Prostate gland (tissue), 2 donors: ENCODE data around the gene SIRT3. TPM values are rescaled to one million over a fixed set of nuclear protein-coding genes. Genes with fewer than 3 reads are reported as not detected.

Source experiments
- DNase-seq: peaks from one replicate; pipeline ENCODE4 v3.0.0-alpha.2; 2019; ENCODE audit warnings: low spot score
- H3K27ac ChIP-seq, 2 donors: fragments of 200-600 bp; sonication (generic); 2 replicates each; pipeline ENCODE4 v1.5.1; 2017 to 2019
- H3K27me3 ChIP-seq: fragments of 200-600 bp; sonication (generic); replicated peaks from 2 replicates; pipeline ENCODE4 v1.5.1; 2019; ENCODE audit not compliant: insufficient read depth
- H3K36me3 ChIP-seq, 2 donors: fragments of 200-600 bp; sonication (generic); 1 replicate in 1 of 2; 2 replicates in 1 of 2; pipeline versions ENCODE4 v1.5.1 to v1.8.1; 2017 to 2019
- H3K4me1 ChIP-seq: fragments of 200-600 bp; sonication (generic); replicated peaks from 2 replicates; pipeline ENCODE4 v1.5.1; 2019
- H3K4me3 ChIP-seq, 2 donors: fragments of 200-600 bp; sonication (generic); 2 replicates each; pipeline ENCODE4 v1.5.1; 2017 to 2019
- H3K9me3 ChIP-seq: fragments of 200-600 bp; sonication (generic); 2 replicates; pipeline ENCODE4 v1.5.1; 2017
- POLR2A ChIP-seq: fragments of 450-650 bp; IDR thresholded peaks from one replicate; pipeline ENCODE4 v1.6.1; 2016; ENCODE audit warnings: antibody characterized with exemption, mild to moderate bottlenecking
- POLR2AphosphoS5 ChIP-seq: sonication (generic); formaldehyde crosslinking; IDR thresholded peaks from one replicate; pipeline ENCODE4 v1.6.1; 2017; ENCODE audit warnings: antibody characterized with exemption
- WGBS: methylation state at CpG from one replicate; pipeline ENCODE4 v1.1.5; 2018; 5-methylcytosine and 5-hydroxymethylcytosine counted together
- intact Hi-C: fragments of 100-400 bp; cut with DNase I; formaldehyde crosslinking; loops from one replicate; pipeline ENCODE4 v1.14.2; 2022
- total RNA-seq, 2 donors: library from RNA; depleted of rRNA; stranded (reverse); fragments of >200 nt; gene quantifications; one replicate each; pipeline ENCODE4 v1.1.0, GENCODE V29; 2016
- TF ChIP-seq, protein P1 (sequence below), 4 experiments: fragments of 200-600 bp in 2 of 4; fragments of 450-650 bp in 2 of 4; sonication (generic) in 2 of 4; IDR thresholded peaks; 1 replicate in 3 of 4; 2 replicates in 1 of 4; pipeline ENCODE4 v1.5.1; 2016 to 2019; ENCODE audit warnings: antibody characterized with exemption in 4 of 4, mild to moderate bottlenecking in 2 of 4, moderate library complexity in 2 of 4

Gene SIRT3
- total RNA-seq, 2 donors from 2014 or later, result 21.5 to 32.5 TPM

DNA sequence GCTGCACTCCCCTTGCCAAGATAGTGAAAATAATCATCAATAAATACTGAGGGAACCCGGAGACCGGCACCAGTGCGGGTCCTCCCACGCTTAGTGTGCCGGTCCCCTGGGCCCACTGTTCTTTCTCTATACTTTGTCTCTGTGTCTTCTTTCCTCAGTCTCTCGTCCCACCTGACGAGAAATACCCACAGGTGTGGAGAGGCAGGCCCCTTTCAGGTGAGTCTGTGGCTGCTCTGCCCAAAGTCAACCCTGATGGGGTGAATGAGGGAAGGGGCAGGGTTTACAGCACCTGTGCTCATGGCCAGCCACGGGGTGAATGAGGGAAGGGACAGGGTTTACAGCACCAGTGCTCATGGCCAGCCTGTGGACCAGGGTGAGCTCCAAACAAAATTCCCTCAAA lies 33.7 kb downstream of the SIRT3 start:
- DNase-seq, result no peak
- intact Hi-C loops, result loop anchor here (5.0 kb wide), 1 partner anchor 155 kb away; no protein-coding TSS in a partner anchor
- no peak overlapping the region for H3K27ac ChIP-seq
- 80% methylated on average over 8 of the region's 8 CpGs for WGBS
- peaks cover 0 to 6% of the 10 kb centered on the region in 2 donors for H3K36me3 ChIP-seq
- no peak overlapping the region for H3K4me3 ChIP-seq
- TF ChIP-seq POLR2AphosphoS5 (no peak), POLR2A (no peak)
- TF ChIP-seq, protein P1, sequence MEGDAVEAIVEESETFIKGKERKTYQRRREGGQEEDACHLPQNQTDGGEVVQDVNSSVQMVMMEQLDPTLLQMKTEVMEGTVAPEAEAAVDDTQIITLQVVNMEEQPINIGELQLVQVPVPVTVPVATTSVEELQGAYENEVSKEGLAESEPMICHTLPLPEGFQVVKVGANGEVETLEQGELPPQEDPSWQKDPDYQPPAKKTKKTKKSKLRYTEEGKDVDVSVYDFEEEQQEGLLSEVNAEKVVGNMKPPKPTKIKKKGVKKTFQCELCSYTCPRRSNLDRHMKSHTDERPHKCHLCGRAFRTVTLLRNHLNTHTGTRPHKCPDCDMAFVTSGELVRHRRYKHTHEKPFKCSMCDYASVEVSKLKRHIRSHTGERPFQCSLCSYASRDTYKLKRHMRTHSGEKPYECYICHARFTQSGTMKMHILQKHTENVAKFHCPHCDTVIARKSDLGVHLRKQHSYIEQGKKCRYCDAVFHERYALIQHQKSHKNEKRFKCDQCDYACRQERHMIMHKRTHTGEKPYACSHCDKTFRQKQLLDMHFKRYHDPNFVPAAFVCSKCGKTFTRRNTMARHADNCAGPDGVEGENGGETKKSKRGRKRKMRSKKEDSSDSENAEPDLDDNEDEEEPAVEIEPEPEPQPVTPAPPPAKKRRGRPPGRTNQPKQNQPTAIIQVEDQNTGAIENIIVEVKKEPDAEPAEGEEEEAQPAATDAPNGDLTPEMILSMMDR (IDR thresholded peaks at IDR 0.05), result no peak
- no peaks in the 10 kb centered on the region for H3K27me3 ChIP-seq
- no peaks in the 10 kb centered on the region for H3K9me3 ChIP-seq
- peaks cover 6% of the 10 kb centered on the region for H3K4me1 ChIP-seq

DNA sequence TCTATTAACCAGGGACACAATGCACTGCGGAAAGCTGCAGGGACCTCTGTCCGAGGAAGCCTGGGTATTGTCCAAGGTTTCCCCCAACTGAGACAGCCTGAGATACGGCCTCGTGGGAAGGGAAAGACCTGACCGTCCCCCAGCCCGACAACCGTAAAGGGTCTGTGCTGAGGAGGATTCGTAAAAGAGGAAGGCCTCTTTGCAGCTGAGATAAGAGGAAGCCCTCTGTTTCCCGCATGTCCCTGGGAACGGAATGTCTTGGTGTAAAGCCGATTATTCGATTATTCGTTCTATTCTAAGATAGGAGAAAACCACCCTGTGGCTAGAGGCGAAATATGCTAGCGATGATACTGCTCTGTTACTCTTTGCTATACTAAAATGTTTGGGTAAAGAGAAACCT lies 34.2 kb downstream of the SIRT3 start:
- WGBS, result 64% methylated on average over 15 of the region's 15 CpGs
- Histone ChIP-seq H3K36me3 (peaks cover 0 to 6% of the 10 kb centered on the region in 2 donors), H3K27me3 (no peaks in the 10 kb centered on the region), H3K9me3 (no peaks in the 10 kb centered on the region), H3K27ac (no peak overlapping the region), H3K4me1 (peaks cover 6% of the 10 kb centered on the region), H3K4me3 (no peak overlapping the region)
- TF ChIP-seq, protein P1 (IDR thresholded peaks at IDR 0.05), result no peak
- TF ChIP-seq POLR2A (no peak), POLR2AphosphoS5 (no peak)
- intact Hi-C loops, result loop anchor here (5.0 kb wide), 1 partner anchor 155 kb away; no protein-coding TSS in a partner anchor
- no peak for DNase-seq

DNA sequence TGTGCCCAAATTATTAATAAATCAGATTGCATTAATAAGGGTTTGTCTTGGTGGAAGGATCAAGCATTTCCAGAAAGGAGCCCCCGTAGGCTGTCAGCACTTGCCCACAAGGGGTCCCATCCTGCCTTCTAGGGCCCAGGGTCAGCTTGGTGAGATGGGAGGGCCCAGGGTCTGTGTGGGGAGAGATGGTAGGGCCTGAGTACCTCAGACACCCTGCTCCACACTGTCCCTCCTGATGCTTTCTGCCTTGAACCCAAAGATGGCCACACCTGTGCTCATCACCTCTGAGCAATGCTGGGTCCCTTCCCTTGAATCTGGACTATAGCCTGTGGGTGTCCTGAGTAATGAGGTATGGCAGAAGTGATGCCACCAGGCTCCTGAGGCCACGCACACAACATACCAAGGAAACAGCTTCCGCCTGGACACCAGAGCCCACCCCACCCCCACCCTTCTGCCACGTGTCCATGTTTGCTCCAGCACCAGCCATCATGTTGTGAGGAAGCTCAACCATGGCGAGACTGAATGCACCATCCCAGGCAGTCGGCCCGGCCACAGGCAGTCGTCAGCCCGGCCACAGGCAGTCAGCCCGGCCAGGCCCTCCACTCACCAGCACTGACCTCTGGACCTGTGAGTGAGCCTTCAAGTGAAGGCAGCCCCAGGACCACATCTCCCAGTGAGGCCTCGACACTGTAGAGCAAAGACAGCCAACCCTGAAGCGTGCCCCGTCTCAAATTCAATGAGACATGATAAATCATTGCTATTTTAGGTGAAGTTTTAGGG lies 35.7 kb downstream of the SIRT3 start:
- Histone ChIP-seq H3K27ac (no peak overlapping the region), H3K27me3 (no peaks in the 10 kb centered on the region), H3K4me3 (no peak overlapping the region), H3K9me3 (no peaks in the 10 kb centered on the region), H3K36me3 (peaks cover 0 to 6% of the 10 kb centered on the region in 2 donors), H3K4me1 (peaks cover 2% of the 10 kb centered on the region)
- WGBS, result 92% methylated on average over 13 of the region's 13 CpGs
- intact Hi-C loops, result loop anchor here (5.0 kb wide), 1 partner anchor 157 kb away; no protein-coding TSS in a partner anchor
- TF ChIP-seq POLR2AphosphoS5, result no peak
- no peak for TF ChIP-seq POLR2A
- TF ChIP-seq, protein P1 (IDR thresholded peaks at IDR 0.05), result no peak
- no peak for DNase-seq

DNA sequence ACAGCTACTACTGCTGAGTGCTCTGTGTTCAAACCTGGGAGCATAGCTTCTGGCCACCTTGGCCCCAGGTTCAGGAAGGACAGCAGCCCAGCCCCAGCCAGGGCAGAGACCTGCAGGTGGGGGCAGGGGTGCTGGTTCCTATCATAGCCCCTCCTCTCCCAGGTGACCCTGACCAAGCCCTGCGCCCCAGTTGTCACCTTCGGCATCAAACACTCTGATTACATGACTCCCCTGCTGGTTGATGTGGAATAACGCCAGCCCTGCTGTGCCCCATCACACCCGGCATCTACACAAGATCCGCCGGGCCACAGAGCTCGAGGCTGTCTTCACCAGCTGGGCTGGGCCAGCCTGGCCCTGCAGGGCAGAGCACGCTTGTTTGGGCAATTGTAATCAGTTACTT lies 36.4 kb downstream of the SIRT3 start:
- Histone ChIP-seq H3K27me3 (no peaks in the 10 kb centered on the region), H3K4me3 (no peak overlapping the region), H3K36me3 (peaks cover 0 to 6% of the 10 kb centered on the region in 2 donors), H3K27ac (no peak overlapping the region), H3K4me1 (no peaks in the 10 kb centered on the region), H3K9me3 (no peaks in the 10 kb centered on the region)
- WGBS, result 78% methylated on average over 8 of the region's 8 CpGs
- TF ChIP-seq, protein P1 (IDR thresholded peaks at IDR 0.05), result no peak
- TF ChIP-seq POLR2AphosphoS5, result no peak
- no peak for TF ChIP-seq POLR2A
- intact Hi-C loops, result loop anchor here (5.0 kb wide), 1 partner anchor 158 kb away; no protein-coding TSS in a partner anchor
- DNase-seq, result no peak
